HL-60 (cell line): Measurements from ENCODE around the gene ABCA7.

Experiments used
- DNase-seq, 2 experiments: peaks; one replicate each; pipeline ENCODE4 v3.0.0-alpha.2; 2010 to 2020; ENCODE audit warnings: low read depth in 1 of 2, low spot score in 1 of 2
- H3K27ac ChIP-seq: fragments of 250-450 bp; sonication (Bioruptor Pico); replicated peaks from 2 replicates; pipeline ENCODE4 v1.5.1; 2020; ENCODE audit warnings: mild to moderate bottlenecking, moderate library complexity
- H3K27me3 ChIP-seq: fragments of 250-450 bp; sonication (Bioruptor Pico); 2 replicates; pipeline ENCODE4 v1.5.1; 2021; ENCODE audit warnings: mild to moderate bottlenecking, moderate library complexity; ENCODE audit not compliant: insufficient read depth, poor library complexity, severe bottlenecking
- H3K4me3 ChIP-seq: replicated peaks from 2 replicates; pipeline ENCODE4 v1.5.1; 2011; ENCODE audit warnings: mild to moderate bottlenecking, control low read depth, low read length; ENCODE audit not compliant: insufficient read depth
- CTCF ChIP-seq: IDR thresholded peaks from one replicate; pipeline ENCODE4 v1.5.1; 2011; ENCODE audit warnings: low read length, control low read depth, inconsistent platforms; ENCODE audit not compliant: insufficient read depth
- GABPA ChIP-seq: IDR thresholded peaks from 2 replicates; pipeline ENCODE4 v1.6.1; 2012; ENCODE audit warnings: low read depth
- POLR2AphosphoS5 ChIP-seq: IDR thresholded peaks from 2 replicates; pipeline ENCODE4 v1.6.1; 2012; ENCODE audit warnings: low read depth
- REST ChIP-seq: IDR thresholded peaks from 2 replicates; pipeline ENCODE4 v1.6.1; 2012; ENCODE audit warnings: low read depth; ENCODE audit not compliant: insufficient replicate concordance
- SPI1 ChIP-seq: IDR thresholded peaks from 2 replicates; pipeline ENCODE4 v1.6.1; 2012; ENCODE audit warnings: low read depth, mild to moderate bottlenecking, borderline replicate concordance

ABCA7 gene

GRCh38 chr19:1058112-1058511, 18.2 kb downstream of the ABCA7 start:
- H3K27me3 ChIP-seq: no peaks in the 10 kb centered on the region
- DNase-seq: no peak
- H3K4me3 ChIP-seq: no peak overlapping the region
- no peak overlapping the region for H3K27ac ChIP-seq
- TF ChIP-seq CTCF: no peak
- no peak for TF ChIP-seq GABPA
- TF ChIP-seq REST: no peak
- no peak for TF ChIP-seq POLR2AphosphoS5
- TF ChIP-seq SPI1: no peak

GRCh38 chr19:1060689-1061088, 20.8 kb downstream of the ABCA7 start:
- no peak overlapping the region for H3K27ac ChIP-seq
- no peak for DNase-seq
- TF ChIP-seq CTCF (no peak), POLR2AphosphoS5 (no peak), GABPA (no peak), REST (no peak), SPI1 (no peak)
- no peak overlapping the region for H3K4me3 ChIP-seq
- no peaks in the 10 kb centered on the region for H3K27me3 ChIP-seq

GRCh38 chr19:1061987-1062386, 22.1 kb downstream of the ABCA7 start:
- no peak overlapping the region for H3K4me3 ChIP-seq
- H3K27ac ChIP-seq: no peak overlapping the region
- no peaks in the 10 kb centered on the region for H3K27me3 ChIP-seq
- DNase-seq: no peak
- TF ChIP-seq SPI1 (no peak), CTCF (no peak), POLR2AphosphoS5 (no peak), GABPA (no peak), REST (no peak)
